Right renal pelvis (tissue), 4 donors: ENCODE measurements around the gene BSN. TPM values are rescaled to one million over a fixed set of nuclear protein-coding genes. Genes with fewer than 3 reads are reported as not detected.

Experiments
- DNase-seq, 4 donors: peaks; one replicate each; pipeline ENCODE4 v3.0.0-alpha.2; 2013; ENCODE audit warnings: low read depth in 4 of 4, low spot score in 3 of 4, missing footprints in 1 of 4
- polyA plus RNA-seq, 4 donors: library from polyadenylated mRNA; unstranded; fragments of 120-200 nt; gene quantifications; one replicate each; pipeline ENCODE4 v1.2.1, GENCODE V29; 2013; ENCODE audit not compliant: insufficient read length in 4 of 4

The BSN gene
- polyA plus RNA-seq, 4 donors, result 0.98 to 1.8 (median 1.5) TPM

DNA sequence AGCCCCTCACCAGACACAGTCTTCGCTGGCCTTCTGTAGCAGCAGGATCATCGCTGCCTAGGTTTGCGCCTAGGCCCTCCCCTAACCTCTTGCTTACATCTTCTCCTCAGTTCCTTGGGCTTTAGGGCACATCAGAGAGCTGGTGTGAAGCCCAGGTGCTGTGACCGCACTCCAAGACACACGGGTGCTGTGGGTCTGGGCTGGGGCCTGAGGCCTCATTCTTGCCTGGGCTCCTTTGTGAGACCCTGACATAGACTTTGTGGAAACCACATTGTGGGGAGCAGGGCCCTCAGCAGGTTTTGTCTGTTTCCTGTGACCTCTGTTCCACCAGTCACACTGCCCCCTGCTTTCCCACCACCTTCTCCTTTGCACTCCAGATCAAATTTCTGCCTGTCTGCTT lies 157.2 kb downstream of the BSN start:
- DNase-seq, result no peak

DNA sequence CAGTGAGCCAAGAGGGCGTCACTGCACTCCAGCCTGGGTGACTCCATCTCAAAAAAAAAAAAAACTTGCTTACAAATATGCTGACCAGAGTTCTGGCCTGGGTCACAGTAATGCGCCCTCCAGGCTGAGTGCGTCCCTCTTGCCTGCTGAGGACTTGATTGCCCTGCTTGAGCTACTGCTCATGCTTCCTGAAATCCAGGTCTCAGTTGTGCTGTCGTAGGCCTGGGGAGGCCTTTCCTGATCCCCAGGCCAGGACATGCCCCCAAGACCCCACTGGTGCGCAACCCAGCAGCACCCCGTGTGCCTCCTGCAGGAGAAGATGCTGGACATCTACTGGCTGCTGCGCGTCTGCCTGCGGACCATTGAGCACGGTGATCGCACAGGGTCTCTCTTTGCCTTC lies 157.9 kb downstream of the BSN start:
- DNase-seq, result no peak

DNA sequence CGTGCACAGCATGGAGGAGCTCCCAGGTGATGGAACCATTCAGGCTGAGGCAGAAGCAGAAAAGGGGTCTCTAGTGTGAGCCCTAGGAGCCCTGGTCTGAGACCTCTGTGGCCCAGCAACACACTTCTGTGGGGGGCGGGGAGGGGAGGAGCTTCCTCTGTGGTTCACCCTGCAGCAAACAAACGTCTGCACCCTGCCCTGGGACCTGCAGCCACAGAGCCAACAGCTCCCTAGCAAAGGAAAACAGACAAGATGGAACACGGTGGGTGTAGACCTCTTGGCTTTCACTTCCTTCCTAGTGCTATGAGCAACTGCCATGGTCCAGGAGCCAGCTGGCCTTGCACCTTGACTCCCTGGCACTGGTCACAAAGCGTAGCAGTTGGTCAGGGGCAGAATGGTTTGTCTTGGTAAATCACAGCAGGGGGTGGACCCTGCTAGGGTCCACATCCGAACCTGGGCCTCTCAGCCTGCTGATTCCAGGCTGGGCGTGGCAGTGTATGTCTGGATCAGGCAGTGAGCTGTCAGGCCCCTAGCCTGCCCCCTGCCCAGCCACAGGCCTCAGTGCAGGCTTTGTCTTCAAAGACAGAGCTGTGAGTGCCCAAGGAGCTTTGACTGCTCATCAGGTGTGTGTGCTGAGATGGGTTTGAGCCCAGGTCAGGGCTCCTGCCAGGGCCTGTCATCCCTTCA lies 158.5 kb downstream of the BSN start:
- no peak for DNase-seq

DNA sequence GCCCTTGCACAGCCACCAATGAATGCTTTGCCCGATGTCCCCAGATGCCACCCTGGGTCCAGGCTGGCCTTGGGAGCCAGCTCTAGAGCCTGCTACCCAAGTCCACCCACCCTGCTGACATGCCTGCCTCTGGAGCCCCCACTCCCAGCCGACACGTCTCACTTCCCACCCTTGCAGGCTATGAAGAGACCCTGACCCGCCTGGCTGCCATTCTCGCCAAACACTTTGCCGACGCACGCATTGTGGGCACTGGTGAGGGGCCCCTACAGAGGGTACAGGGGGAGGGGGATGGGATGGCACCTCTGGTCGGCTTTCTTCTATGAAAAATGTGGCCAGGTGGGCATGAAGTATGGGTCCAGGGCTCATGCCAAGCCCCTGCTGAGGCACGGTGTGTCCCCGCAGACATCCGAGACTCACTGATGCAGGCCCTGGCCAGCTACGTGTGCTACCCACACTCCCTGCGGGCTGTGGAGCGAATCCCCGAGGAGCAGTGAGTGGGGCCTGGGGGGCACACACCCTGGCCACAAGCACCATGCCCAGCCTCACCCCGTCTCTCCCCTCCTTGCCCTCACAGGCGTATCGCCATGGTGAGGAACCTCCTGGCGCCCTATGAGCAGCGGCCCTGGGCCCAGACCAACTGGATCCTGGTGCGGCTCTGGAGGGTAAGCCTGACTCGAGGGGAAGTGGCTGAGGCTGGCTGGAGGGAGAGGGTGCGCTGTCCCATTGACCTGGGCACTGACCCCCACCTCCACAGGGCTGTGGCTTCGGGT lies 159.2 kb downstream of the BSN start:
- no peak for DNase-seq

DNA sequence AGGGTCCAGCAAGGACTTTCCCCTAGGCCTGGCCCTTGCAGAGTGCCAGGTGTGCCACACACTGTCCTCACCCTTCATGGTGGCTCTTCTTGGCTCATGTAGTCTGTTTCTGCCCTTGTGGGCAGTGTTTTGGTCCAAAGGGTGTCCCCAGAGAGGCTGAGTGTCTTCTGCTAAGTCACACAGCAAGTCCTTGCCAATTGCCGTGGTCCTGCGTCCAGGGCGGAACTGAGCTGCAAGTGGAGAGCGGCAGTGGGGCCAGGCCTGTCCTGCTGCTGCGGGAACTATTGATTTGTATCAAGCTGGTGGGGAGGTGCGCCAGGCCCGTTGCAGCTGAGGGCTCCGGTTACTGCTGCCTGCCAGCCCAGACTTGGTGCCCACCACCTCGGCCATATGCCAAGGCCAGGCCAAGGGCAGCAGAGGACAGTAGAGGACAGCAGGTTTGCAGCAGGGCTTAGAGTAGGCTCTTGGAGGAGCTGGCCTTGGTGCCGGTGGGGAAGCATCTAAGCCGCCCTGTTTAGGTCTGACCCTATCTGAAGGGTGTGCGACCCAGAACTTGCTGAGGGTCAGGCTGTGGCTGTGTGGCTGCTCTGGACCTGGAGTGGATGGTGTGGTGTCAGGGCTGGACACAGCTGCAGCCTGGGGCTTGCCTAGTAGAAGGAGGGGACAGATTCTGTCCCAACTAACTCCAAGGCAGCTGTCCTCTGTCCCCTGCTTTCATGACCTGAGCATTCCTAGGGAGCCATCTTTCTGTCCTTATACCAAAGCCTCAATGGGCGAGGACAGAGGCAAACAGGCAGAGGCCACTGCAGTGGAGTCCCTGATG lies 160.7 kb downstream of the BSN start:
- no peak for DNase-seq

DNA sequence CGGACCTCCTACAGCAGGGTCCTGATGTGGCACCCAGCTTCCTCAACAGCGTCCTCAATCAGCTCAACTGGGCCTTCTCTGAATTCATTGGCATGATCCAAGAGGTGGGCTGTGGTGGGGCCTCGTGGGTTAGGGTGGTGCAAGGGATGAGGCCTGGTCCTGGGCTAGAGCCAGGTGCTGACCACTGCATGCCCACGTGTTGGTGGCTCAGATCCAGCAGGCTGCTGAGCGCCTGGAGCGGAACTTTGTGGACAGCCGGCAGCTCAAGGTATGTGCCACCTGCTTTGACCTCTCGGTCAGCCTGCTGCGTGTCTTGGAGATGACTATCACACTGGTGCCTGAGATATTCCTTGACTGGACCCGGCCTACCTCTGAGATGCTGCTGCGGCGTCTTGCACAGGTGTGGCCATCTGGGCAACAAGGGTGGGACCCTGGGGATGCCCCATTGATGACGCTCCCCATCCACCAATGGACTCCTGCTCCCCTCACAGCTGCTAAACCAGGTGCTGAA lies 161.4 kb downstream of the BSN start:
- no peak for DNase-seq

DNA sequence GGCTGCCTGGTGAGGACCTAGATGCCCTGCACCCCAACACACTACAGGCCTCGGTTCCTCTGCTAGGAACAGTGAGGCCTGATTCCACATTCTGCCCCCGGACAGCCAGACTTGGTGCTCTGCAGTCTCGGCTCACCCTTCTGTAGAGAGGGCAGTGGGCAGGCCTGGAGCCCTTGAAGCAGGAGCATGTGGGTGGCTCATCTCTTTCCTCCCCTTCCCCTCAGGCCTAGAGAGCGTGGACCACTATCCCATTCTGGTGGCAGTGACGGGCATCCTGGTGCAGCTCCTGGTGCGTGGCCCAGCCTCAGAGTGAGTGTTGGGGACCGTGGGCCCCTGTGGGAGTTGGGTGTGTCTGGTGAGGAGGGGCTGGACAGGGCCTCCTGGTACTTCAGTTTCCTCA lies 161.9 kb downstream of the BSN start:
- no peak for DNase-seq

DNA sequence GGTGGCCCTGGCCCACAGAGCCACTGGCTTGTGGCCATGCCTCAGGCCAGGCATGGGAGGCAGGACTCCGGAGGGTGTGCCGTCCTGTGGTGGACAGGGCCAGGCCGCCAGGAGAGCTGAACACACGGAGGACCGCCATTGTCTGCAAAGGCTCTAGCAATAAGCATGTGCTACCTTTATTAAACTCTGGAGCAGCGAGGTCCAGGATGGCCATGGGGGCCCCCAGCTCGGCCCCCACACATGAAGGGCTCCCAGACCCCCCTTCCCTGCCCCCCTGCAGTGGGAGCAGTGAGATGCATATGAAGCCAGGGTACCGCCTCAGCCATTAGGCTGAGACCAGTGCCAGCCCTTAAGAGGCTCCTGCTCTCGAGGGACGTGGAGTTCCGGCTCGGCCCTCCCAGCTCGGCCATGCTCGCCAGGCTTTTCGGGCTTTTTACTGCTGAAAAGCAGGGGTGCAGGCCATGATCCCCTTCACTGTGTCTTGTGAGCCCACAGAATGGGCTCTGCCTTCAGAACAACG lies 162.5 kb downstream of the BSN start:
- no peak for DNase-seq

DNA sequence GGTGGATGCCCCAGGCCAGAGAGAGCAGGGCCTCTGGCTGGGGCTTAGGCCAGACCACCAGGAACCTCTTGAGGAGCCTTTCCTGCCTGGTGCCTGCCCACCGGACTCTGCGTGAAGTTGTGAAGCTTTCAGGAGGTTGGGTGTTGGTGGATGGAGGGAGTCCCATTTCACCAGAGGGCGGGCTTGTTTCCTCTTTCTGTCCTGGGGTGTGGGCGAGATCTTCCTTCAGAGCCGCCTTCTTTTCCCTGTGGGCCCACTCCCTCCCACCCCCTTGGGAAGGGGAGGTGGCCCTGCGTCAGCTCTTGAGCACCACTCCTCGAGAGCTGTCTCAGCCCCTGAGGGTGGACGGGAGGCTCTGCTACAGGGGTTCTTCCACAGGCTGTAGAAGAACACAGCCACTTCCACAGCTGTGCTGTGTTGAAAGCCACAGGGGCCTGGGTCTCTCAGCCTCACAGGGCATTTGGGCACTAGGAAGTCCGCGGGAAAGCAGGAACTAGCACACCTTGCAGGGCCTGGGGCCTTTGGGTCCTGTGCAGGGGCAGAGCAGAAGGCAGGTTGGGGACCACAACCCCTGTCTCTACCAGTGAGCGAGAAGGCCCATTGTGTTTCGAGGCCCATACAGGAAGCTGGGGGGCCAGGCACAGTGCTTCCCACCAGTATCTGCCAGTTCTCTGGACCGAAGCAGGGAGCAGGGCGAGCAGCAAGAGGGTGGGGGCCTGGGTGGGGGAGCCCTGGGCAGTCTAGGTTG lies 163.1 kb downstream of the BSN start:
- no peak for DNase-seq

DNA sequence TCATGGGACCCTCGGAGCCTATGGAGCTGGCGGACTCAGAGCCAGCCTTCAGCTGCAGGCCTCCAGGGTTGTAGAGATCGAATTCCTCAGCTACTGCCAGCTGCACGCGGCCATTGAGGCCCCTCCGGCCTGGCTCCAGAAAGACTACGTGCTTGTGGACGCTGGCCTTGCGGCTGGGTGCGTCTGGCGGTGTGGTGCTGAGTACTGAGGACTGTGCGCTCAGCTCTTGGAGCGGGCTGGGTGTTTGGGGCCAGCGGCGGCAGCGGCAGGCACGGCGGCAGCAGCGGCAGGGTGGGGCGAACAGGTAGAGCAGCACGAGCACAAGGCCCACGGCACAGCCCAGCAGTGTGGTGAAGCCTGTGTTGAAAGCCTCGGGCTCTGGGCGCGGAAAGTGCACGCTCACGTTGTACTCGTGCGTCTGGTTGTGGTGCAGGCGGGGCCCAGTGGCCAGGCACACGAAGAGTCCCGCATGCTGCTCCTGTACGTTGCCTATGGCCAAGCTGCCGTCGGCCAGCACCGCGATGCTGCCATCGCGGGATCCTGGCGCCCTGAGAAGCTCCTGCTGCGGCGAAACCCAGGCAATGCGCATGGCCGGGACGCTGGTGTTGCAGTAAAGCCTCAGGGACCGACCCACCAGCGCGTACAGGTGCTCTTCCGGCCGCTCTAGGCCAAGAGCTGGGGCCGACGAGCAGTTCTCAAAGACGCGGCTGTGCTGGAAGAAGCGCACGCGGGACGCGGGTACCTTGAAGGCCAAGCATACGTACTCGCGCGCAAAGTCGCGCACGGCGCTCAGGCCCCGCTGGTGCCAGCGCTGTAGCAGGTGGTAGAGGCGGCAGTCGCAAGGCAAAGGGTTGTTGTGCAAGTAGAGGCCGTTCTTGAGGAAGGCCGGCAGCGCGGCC lies 163.9 kb downstream of the BSN start:
- peak in 1 of 4 donors; percentile 21 for DNase-seq

DNA sequence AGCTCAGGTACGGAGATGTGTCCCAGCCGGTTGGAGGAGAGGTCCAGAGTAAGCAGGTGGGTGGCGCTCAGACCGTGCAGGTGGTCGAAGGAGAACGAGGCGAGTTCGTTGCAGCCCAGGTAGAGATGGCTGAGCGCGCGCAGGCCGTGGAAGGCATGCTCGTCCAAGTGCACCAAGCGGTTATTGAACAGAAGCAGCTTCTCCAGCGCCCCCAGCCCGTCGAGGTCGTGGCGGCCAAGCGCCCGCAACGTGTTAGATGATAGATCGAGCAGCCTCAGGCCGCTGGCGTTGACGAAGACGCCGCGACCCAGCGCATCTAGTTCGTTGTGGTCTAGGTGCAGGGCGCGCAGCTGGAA lies 164.6 kb downstream of the BSN start:
- DNase-seq, result peak in 1 of 4 donors; percentile 32

DNA sequence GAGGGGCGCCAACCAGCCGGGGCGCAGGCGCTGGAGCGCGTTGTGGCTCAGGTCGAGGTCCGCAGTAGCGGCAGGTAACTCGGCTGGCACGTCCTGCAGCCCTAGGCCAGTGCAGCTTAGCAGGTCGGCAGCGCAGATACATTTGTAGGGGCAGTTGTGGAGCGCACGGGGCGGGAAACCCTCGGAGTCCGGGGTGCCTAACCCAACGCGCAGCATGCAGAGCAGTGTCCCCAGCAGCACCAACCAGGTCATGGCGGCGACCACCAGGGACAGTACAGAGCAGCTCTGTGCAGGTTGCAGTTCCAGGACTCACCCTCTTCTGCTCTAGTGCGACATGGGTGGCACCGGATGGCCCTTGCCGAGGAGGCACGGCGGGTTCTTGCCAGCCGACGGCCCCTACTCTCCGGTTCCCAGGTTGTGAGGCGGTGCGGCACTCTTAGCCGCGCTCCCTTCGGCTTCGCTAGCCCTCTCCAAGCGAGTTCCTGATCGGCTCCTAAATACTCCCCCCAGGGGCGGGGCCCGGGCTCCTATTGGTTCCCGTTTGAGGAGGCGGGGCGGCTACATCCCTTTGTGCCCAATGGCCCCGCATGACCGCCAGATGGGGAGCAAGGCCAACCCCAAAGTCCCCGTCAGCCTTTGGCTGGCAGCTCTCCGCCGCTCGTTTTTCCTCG lies 165.1 kb downstream of the BSN start, which contains the start of gene AMIGO3:
Gene AMIGO3, minus strand, starts transcription at position 471 of the 671 bp plus-strand sequence. Its CDS starts 219 bp downstream, at position 252.
- peak; percentile 81 to 85 (median 83) for DNase-seq

Other genes starting within 250 kb of the BSN start
- 10 to 100 TPM; 56.2 to 64.4 (median 60.0) TPM for gene USP4, start 214.4 kb upstream of the BSN start, polyA plus RNA-seq
- gene GPX1, start 196.1 kb upstream of the BSN start, polyA plus RNA-seq, result 100 to 1,000 TPM; 115 to 195 (median 124) TPM
- 100 to 1,000 TPM; 522 to 604 (median 543) TPM for gene RHOA, start 142.5 kb upstream of the BSN start, polyA plus RNA-seq
- 10 to 100 TPM; 34.1 to 39.8 (median 36.3) TPM for gene TCTA, start 142.1 kb upstream of the BSN start, polyA plus RNA-seq
- 10 to 100 TPM; 36.3 to 43.5 (median 39.1) TPM for gene AMT, start 132.0 kb upstream of the BSN start, polyA plus RNA-seq
- gene NICN1, start 125.2 kb upstream of the BSN start, polyA plus RNA-seq, result 10 to 100 TPM; 22.6 to 33.0 (median 25.5) TPM
- gene DAG1, start 84.2 kb upstream of the BSN start, polyA plus RNA-seq, result 100 to 1,000 TPM; 123 to 132 (median 125) TPM
- gene APEH, start 119.9 kb downstream of the BSN start, polyA plus RNA-seq, result 100 to 1,000 TPM; 143 to 155 (median 147) TPM
- 100 to 1,000 TPM; 115 to 197 (median 150) TPM for gene MST1, start 135.0 kb downstream of the BSN start, polyA plus RNA-seq
- 10 to 100 TPM; 35.2 to 38.2 (median 36.8) TPM for gene RNF123, start 135.1 kb downstream of the BSN start, polyA plus RNA-seq
- gene AMIGO3, start 165.2 kb downstream of the BSN start, polyA plus RNA-seq, result 1 to 10 TPM in 3 of 4 donors, under 1 TPM in 1; 0.94 to 2.6 (median 1.3) TPM
- 10 to 100 TPM; 12.8 to 17.0 (median 14.0) TPM for gene GMPPB, start 169.5 kb downstream of the BSN start, polyA plus RNA-seq
- gene IP6K1, start 232.1 kb downstream of the BSN start, polyA plus RNA-seq, result 10 to 100 TPM; 54.0 to 64.2 (median 59.5) TPM
- gene CDHR4, start 245.4 kb downstream of the BSN start, polyA plus RNA-seq, result under 1 TPM in 1 of 4 donors, not detected in 3; 0.05 TPM
- gene INKA1, start 248.8 kb downstream of the BSN start, polyA plus RNA-seq, result 10 to 100 TPM; 10.3 to 13.1 (median 12.0) TPM